SH-SY5Y (cell line): Measurements from ENCODE around the gene SLC35F3.

Experiments
- GATA2 ChIP-seq: IDR thresholded peaks from 2 replicates; pipeline ENCODE4 v1.6.1; 2011; ENCODE audit warnings: mild to moderate bottlenecking, low read depth, low read length
- GATA3 ChIP-seq: IDR thresholded peaks from 2 replicates; pipeline ENCODE4 v1.6.1; 2011; ENCODE audit warnings: low read depth, mild to moderate bottlenecking, low read length, moderate library complexity

The SLC35F3 gene

DNA sequence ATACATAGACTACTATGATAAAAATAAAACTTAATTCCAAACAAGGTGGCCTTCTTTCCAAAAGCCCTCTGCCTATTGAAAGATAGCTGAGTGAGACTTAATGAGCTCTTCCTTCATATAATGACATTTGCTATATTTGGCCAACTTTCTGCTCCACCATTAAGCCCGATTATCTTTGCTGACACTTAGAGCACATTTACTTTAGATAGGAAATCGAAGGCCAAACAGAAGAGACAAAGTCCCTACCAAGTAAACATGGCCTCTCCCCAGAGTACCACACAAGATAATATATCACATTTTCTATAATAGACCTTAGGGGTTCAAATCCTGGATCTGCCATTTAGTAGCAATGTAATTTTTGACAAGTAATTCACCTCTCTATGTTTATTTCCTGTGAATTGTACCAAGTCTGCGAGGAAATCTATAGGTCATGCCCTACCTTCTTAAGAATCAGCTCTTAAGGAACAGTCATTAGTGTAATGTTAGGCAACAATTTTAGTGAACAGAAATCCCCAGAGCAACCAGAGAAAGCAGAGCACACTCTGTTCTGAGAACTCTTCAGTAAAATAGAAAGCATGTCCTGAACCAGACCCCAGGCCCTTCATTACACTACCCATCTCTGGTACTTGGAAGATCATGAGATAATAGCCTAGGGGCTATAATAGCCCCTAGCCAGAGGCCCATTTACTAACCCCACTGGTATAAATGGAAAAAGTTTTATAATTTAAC lies 451.5 kb downstream of the SLC35F3 start:
- no peak for TF ChIP-seq GATA2
- TF ChIP-seq GATA3 = no peak

DNA sequence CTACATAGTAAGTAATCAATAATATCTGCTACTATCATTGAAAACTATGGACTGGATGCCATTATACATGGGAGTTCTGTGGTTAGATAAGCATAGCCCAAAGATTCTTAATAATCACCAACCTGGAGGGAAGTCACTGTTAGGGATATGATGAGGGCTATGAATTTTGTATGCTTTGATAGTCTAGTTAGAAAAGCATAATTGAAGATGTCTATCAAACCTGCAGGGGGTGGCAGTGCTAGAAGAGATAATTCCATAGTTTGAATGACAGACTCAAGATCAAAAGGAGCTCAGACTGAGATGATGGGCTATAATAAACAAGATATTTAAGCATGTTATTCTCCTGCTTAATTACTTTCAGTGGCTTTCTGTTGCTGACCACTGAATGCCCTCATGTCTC lies 453.4 kb downstream of the SLC35F3 start:
- TF ChIP-seq GATA3 = no peak

DNA sequence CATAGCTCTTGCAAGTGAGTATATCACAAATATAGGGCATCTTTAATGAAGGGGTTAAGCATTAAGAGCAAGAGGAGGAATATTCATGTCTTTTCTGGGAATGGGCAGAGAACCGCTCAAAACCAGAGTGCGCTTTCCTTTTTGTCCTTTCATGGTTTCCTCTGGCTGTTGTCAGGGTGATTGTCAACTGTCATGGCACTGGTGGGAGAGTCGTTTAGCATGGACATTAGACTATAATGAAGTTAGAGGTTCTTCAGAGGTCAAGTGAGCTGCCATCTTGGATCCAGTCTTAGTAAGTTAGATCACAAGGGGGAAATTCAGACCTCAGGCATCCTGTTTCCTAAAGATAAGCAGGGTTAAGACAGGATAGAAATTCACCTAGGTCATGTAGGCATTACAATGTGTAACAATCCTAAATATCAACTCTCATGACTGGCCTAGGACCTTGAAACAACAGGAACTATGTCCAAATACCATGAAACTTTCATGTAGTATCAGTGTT lies 456.7 kb downstream of the SLC35F3 start:
- TF ChIP-seq GATA2 (no peak), GATA3 (no peak)

DNA sequence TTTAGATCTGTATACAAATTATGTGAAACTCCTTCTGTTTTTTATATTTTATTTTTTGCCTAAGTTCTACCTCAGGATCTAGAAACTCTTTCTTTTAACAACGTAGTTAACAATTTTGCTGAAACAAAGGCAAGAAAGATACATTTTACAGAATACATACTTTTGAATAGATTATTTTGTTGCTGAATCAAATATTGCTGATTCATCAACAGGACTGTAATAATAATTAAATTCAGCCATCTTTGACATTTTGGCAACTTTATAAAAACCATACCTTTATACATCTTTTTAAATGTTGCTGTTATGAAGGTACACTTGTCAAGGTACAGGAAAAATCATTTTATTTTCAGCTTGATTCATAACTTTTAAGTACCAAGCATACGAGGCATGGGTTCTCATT lies 458.1 kb downstream of the SLC35F3 start:
- TF ChIP-seq GATA2 = no peak
- TF ChIP-seq GATA3 = no peak

DNA sequence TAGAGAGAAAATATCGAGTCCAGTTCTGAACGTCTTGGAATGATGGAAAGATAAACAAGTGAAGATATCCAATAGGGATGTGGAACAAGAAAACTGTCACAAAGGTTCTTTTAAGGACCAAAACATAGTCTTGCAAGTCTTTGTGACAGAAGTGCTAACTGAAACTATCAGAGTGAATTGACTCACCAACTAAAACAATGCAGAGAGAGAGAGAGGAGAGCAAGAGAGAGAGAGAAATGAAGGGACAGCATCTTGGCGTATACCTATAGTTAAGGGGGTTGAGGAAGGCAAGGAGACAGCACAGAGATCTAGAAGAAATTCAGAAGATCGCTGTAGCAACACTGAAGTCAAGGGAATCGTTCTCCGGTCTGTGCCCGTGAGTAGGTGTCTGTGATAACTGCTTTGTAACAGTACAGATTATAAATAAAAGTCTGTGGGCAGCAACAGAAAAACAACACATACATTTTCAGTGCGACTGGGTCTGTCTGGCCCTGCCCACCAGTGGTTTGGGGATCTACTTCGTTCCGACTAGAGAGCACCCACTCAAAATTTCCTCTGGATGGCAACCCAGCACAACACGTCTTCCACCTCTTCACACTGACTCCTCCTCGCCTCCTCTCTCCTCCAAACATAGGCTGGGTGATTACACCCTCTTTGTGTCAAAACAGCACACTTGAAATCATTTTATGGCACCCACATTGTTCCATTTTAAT lies 464.0 kb downstream of the SLC35F3 start:
- TF ChIP-seq GATA2 = no peak
- no peak for TF ChIP-seq GATA3

DNA sequence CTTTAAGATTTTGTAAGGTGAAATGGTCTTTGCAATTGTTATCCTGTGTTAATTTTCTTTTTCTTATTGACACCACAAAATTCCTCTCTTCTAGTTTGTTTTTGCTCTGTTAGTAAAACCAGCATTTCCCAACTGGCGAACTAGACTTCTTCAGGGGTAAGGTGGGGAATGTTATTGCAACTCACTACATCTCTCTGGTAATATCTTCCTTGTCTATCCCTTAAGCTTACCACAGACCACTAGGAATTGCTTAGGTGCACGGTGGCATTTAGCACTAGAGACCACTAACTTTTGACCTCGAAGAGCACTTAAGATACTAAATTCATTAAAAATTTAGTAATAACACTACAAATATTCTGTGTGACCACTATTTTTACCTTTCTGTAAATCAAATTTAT lies 464.6 kb downstream of the SLC35F3 start:
- TF ChIP-seq GATA2 (no peak), GATA3 (no peak)

DNA sequence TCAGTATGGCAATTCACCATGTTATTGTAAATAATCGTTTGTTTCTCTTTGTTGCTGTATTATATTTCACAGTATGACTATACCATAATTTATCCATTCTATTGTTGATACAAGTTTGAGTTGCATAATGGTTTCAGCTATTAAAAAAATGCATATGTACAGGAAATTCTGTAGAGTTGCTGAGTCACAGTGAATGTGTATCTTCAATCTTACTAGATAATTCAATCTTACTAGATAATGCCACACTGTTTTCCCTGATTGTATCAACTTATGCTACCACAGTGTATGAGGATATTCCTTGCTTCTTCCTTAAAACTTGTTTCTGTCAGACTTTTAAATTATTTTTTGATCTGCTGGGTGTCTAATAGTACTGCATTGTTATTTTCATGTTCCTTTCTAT lies 465.3 kb downstream of the SLC35F3 start:
- TF ChIP-seq GATA3 = no peak
- no peak for TF ChIP-seq GATA2

DNA sequence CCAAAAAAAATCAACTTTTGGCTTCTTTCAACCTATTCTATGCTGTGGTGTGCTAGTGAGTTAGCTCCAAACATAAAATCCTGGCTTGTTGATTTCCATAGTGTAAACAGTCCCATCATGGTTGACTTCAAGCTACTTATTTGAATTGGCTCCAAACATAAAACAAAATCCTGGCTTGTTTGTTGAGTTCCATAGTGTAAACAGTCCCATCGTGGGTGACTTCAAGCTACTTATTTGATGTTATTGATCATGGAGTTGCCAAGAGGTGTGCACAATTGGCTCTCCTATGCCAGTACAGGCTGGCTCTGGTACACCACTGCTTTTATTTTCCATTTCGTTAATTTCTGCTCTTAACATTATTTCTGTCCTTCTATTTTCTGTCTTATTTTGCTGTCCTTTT lies 466.9 kb downstream of the SLC35F3 start:
- TF ChIP-seq GATA3 (no peak), GATA2 (no peak)

DNA sequence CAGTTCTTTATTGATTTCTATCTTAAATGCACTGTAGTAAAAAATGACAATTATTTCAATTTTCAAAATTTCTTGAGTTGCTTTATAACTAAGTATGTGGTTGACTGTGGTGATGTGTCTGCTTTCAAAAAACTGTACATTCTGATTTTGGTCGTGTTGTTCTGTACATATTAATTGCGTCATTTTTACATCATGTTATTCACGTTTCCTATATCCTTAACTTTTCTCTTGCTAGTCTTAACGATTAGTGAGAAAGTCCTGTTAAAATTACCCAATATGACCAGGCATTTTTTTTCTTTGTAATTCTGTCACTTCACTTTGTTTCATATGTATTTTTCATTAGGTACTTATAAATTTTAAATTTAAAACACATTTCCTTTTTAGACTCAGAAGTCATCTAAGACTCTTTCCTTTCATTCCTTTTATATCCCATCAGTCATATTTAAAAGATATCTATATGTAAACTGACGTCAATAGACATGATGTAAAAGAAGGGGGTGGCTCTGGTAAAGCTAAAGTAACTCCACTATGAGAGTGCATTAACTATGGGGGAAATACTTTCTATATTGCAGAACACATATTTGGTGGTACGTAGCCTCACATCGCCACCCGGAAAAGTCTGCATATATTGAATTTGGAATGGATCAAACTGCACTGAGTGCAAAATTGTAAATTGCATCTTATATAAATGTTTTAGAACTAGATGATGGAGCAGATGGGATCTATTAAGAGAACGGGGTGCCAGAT lies 467.7 kb downstream of the SLC35F3 start:
- TF ChIP-seq GATA2 (no peak), GATA3 (no peak)

DNA sequence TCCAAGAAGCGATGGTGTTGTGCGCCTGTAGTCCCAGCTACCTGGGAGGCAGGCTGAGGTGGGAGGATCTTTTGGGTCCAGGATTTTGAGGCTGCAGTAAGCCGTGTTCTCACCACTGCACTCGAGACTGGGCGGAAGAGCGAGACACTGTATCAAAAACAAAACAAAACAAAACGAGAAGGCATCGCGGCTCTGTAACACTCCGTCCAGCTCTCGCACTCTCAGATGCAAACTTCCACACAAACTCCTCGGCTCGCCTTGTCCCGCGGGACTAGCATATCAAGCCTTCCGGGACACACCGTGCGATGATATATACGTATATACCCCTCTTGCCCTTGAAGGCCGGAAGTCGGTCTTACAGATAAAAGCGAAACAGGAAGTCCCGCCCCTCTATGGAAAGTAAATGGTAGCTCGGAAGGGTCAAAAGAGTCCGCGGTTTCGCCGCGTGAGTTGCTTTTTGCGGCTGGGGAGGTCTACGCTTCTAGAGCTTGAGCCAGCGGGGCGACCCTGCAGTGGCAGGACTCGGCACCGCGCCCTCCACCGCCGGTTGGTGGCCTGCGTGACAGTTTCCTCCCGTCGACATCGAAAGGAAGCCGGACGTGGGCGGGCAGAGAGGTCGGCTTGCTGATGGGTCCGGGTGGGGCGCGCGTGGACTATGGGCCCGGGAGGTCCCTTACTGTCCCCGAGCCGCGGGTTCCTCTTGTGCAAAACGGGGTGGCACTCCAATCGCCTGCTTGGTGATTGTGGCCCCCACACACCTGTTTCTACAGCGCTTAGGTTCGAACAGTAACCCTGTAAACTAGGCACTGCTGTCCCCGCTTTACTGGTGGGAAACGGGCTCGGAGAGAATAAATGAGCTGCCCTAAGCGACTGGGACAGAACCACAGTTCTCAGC lies 468.8 kb downstream of the SLC35F3 start, which contains the start of gene COA6:
Gene COA6 (plus strand): TSS at position 393 of the 895 bp plus-strand sequence. CDS start 11 bp downstream, at position 404.
- no peak for TF ChIP-seq GATA3
- peak; percentile 78 for TF ChIP-seq GATA2

DNA sequence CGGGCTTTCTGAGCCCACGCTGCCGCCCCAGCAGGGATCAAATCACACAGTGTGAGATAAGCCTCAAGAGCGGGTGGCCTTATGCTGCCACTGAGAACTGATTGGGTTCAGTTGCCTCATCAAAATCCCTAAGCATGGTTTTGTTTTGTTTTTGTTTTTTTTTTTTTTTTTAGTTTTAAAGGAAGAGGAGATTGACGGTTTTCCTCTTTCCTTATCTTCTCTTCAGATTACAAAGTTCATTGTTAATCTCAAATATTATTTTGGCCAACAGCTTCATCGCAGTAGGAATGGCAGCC lies 469.4 kb downstream of the SLC35F3 start:
- TF ChIP-seq GATA2 (no peak), GATA3 (no peak)
